HepG2 (cell line): ENCODE data around the gene HYCC2. TPM values are rescaled to one million over a fixed set of nuclear protein-coding genes. Genes with fewer than 3 reads are reported as not detected.

Experiments used
- GFI1 ChIP-seq: sonication (generic); formaldehyde crosslinking; IDR thresholded peaks from 2 replicates; pipeline ENCODE4 v1.5.0; 2020; ENCODE audit warnings: missing genetic modification reagents, mild to moderate bottlenecking, borderline replicate concordance
- KAT2B ChIP-seq: fragments of 150-350 bp; IDR thresholded peaks from 2 replicates; pipeline ENCODE4 v1.6.1; 2014; ENCODE audit warnings: low read depth, low read length, borderline replicate concordance
- NCOA1 ChIP-seq: sonication (generic); formaldehyde crosslinking; IDR thresholded peaks from 2 replicates; pipeline ENCODE4 v1.9.0; 2021; ENCODE audit warnings: missing genetic modification reagents
- NR2C2 ChIP-seq: sonication (generic); formaldehyde crosslinking; IDR thresholded peaks from 2 replicates; pipeline ENCODE4 v1.4.0; 2020; ENCODE audit warnings: missing genetic modification reagents, mild to moderate bottlenecking, moderate library complexity, borderline replicate concordance
- PHF21A ChIP-seq: sonication (generic); formaldehyde crosslinking; IDR thresholded peaks from 2 replicates; pipeline ENCODE4 v1.5.0; 2020; ENCODE audit warnings: mild to moderate bottlenecking, missing genetic modification reagents
- PRDM10 ChIP-seq: sonication (generic); formaldehyde crosslinking; IDR thresholded peaks from 2 replicates; pipeline ENCODE4 v1.4.0; 2020; ENCODE audit warnings: low read depth, missing genetic modification reagents
- RCOR2 ChIP-seq: IDR thresholded peaks from 2 replicates; pipeline ENCODE4 v1.6.1; 2016; ENCODE audit warnings: missing biosample characterization, missing genetic modification reagents
- SPEN ChIP-seq: sonication (generic); formaldehyde crosslinking; IDR thresholded peaks from 2 replicates; pipeline ENCODE4 v1.5.1; 2020; ENCODE audit warnings: low read depth, mild to moderate bottlenecking, missing genetic modification reagents
- ZNF207 ChIP-seq: fragments of 450-650 bp; IDR thresholded peaks from 2 replicates; pipeline ENCODE4 v1.6.1; 2016; ENCODE audit warnings: antibody characterized with exemption, borderline replicate concordance
- ZNF274 ChIP-seq: sonication (generic); formaldehyde crosslinking; IDR thresholded peaks from 2 replicates; pipeline ENCODE4 v1.5.1; 2020; ENCODE audit warnings: mild to moderate bottlenecking, missing genetic modification reagents
- ZNF280D ChIP-seq: sonication (generic); formaldehyde crosslinking; IDR thresholded peaks from 2 replicates; pipeline ENCODE4 v1.5.1; 2020; ENCODE audit warnings: mild to moderate bottlenecking, missing genetic modification reagents
- ZNF768 ChIP-seq: sonication (generic); formaldehyde crosslinking; IDR thresholded peaks from 2 replicates; pipeline ENCODE4 v1.4.0; 2020; ENCODE audit warnings: missing genetic modification reagents
- polyA plus RNA-seq, 8 experiments: library from polyadenylated mRNA; depleted of rRNA in 3 of 8; stranded (reverse) in 7 of 8; unstranded in 1 of 8; fragments of >200 nt; fragmentation: Illumina TruSeq in 4 of 8; extraction: Trizol in 4 of 8; gene quantifications; 2 replicates each; pipeline versions ENCODE4 v1.2.1 to v1.2.3, GENCODE V29; 2011 to 2016; ENCODE audit warnings: low read depth in 4 of 8, missing spikeins in 1 of 8, mixed read lengths in 1 of 8; ENCODE audit not compliant: insufficient read depth in 1 of 8
- total RNA-seq, 5 experiments: library from RNA; depleted of rRNA; stranded (reverse); fragments of >200 nt; fragmentation: Illumina TruSeq; extraction: Trizol; gene quantifications; 2 replicates each; pipeline ENCODE4 v1.2.3, GENCODE V29; 2016; ENCODE audit warnings: low read depth in 1 of 5

HYCC2 gene
- total and polyA plus RNA-seq, 2 of the 13 experiments (the other 11 are each of a cell fraction or from before 2014, with no cell fraction given) = 4.7 to 13.9 TPM

GRCh38 chr2:201116959-201117734, 45.7 kb upstream of the HYCC2 start (continued):
- TF ChIP-seq ZNF280D (CRISPR knock-in tag) (no peak), NCOA1 (CRISPR knock-in tag) (no peak), PRDM10 (CRISPR knock-in tag) (no peak; the same call in 1 of the 2 replicates), KAT2B (no peak), ZNF768 (CRISPR knock-in tag) (no peak), PHF21A (CRISPR knock-in tag) (peak; percentile 52), ZNF207 (no peak), ZNF274 (no peak), GFI1 (CRISPR knock-in tag) (no peak), NR2C2 (CRISPR knock-in tag) (0 out of 2 replicates have a peak, but pooled peaks have one; percentile 42), RCOR2 (CRISPR knock-in tag) (no peak), SPEN (CRISPR knock-in tag) (peak; percentile 6; the same call in 1 of the 2 replicates)
